K562 (cell line): ENCODE measurements around the gene MBD6. TPM values are rescaled to one million over a fixed set of nuclear protein-coding genes. Genes with fewer than 3 reads are reported as not detected.

Source experiments
- ARID3A ChIP-seq: IDR thresholded peaks from 2 replicates; pipeline ENCODE4 v1.6.1; 2012; ENCODE audit warnings: low read depth, low read length, improper control_type of control experiment, borderline replicate concordance
- CBX1 ChIP-seq: sonication (generic); IDR thresholded peaks from 2 replicates; pipeline ENCODE4 v1.6.1; 2016; ENCODE audit warnings: antibody characterized with exemption, low read depth, mild to moderate bottlenecking
- CTBP1 ChIP-seq: fragments of 450-650 bp; IDR thresholded peaks from 2 replicates; pipeline ENCODE4 v1.6.1; 2016; ENCODE audit warnings: borderline replicate concordance
- DDX20 ChIP-seq: fragments of 450-650 bp; IDR thresholded peaks from 2 replicates; pipeline ENCODE4 v1.6.1; 2016; ENCODE audit warnings: missing genetic modification characterization, low read depth, mild to moderate bottlenecking, missing compliant biosample characterization, moderate library complexity
- MAFK ChIP-seq: IDR thresholded peaks from 2 replicates; pipeline ENCODE4 v1.6.1; 2011; ENCODE audit warnings: low read length, improper control_type of control experiment
- NFE2L1 ChIP-seq: fragments of 450-650 bp; IDR thresholded peaks from 2 replicates; pipeline ENCODE4 v1.6.1; 2016; ENCODE audit warnings: missing genetic modification characterization, low read depth, mild to moderate bottlenecking, missing compliant biosample characterization, moderate library complexity, borderline replicate concordance
- RBM14 ChIP-seq: fragments of 200-400 bp; formaldehyde crosslinking; IDR thresholded peaks from 2 replicates; pipeline ENCODE4 v1.6.1; 2018; ENCODE audit warnings: low read depth, mild to moderate bottlenecking, low read length, moderate library complexity, borderline replicate concordance; ENCODE audit not compliant: insufficient read depth
- SNRNP70 ChIP-seq: fragments of 200-400 bp; formaldehyde crosslinking; optimal IDR thresholded peaks from 2 replicates; pipeline ENCODE3; 2017; ENCODE audit warnings: low read depth, low read length
- TAL1 ChIP-seq: fragments of 450-650 bp; IDR thresholded peaks from 2 replicates; pipeline ENCODE4 v1.6.1; 2016; ENCODE audit warnings: mild to moderate bottlenecking
- VEZF1 ChIP-seq: fragments of 200-800 bp; sonication (Bioruptor generic); IDR thresholded peaks from 2 replicates; pipeline ENCODE4 v1.6.1; 2017; ENCODE audit warnings: missing genetic modification characterization, missing compliant biosample characterization
- ZNF644 ChIP-seq: fragments of 200-800 bp; sonication (Bioruptor generic); IDR thresholded peaks from 2 replicates; pipeline ENCODE4 v1.6.1; 2016; ENCODE audit warnings: low read depth, missing genetic modification characterization, missing compliant biosample characterization
- polyA plus RNA-seq, 8 experiments: library from polyadenylated mRNA; depleted of rRNA in 4 of 8; stranded (reverse) in 5 of 8; unstranded in 3 of 8; fragments of >200 nt; fragmentation: Nextera tagmentation in 2 of 8; fragmentation: Illumina TruSeq in 1 of 8; extraction: Ambion mirVana in 2 of 8; extraction: Trizol in 1 of 8; gene quantifications; 2 replicates each; pipeline versions ENCODE4 v1.2.1 to v1.2.3, GENCODE V29; 2011 to 2014; ENCODE audit warnings: inconsistent platforms in 1 of 8, missing spikeins in 1 of 8
- total RNA-seq, 7 experiments: library from RNA; depleted of rRNA in 6 of 7; stranded (reverse); fragments of >200 nt in 6 of 7; fragmentation: Illumina TruSeq in 2 of 7; extraction: Trizol in 2 of 7; gene quantifications; 2 replicates each; pipeline versions ENCODE4 v1.2.1 to v1.2.3, GENCODE V29; 2011 to 2021; ENCODE audit warnings: low replicate concordance in 1 of 7
- TF ChIP-seq, protein P1 (sequence below): fragments of 200-600 bp; sonication (generic); IDR thresholded peaks from one replicate; pipeline ENCODE4 v1.6.1; 2012; ENCODE audit warnings: mild to moderate bottlenecking, low read depth, low read length, inconsistent platforms

Gene MBD6
- total and polyA plus RNA-seq, 9 of the 15 experiments (the other 6 are each of a cell fraction or from before 2014, with no cell fraction given): 2.0 to 54.8 (median 3.8) TPM

- TF ChIP-seq, protein P1, sequence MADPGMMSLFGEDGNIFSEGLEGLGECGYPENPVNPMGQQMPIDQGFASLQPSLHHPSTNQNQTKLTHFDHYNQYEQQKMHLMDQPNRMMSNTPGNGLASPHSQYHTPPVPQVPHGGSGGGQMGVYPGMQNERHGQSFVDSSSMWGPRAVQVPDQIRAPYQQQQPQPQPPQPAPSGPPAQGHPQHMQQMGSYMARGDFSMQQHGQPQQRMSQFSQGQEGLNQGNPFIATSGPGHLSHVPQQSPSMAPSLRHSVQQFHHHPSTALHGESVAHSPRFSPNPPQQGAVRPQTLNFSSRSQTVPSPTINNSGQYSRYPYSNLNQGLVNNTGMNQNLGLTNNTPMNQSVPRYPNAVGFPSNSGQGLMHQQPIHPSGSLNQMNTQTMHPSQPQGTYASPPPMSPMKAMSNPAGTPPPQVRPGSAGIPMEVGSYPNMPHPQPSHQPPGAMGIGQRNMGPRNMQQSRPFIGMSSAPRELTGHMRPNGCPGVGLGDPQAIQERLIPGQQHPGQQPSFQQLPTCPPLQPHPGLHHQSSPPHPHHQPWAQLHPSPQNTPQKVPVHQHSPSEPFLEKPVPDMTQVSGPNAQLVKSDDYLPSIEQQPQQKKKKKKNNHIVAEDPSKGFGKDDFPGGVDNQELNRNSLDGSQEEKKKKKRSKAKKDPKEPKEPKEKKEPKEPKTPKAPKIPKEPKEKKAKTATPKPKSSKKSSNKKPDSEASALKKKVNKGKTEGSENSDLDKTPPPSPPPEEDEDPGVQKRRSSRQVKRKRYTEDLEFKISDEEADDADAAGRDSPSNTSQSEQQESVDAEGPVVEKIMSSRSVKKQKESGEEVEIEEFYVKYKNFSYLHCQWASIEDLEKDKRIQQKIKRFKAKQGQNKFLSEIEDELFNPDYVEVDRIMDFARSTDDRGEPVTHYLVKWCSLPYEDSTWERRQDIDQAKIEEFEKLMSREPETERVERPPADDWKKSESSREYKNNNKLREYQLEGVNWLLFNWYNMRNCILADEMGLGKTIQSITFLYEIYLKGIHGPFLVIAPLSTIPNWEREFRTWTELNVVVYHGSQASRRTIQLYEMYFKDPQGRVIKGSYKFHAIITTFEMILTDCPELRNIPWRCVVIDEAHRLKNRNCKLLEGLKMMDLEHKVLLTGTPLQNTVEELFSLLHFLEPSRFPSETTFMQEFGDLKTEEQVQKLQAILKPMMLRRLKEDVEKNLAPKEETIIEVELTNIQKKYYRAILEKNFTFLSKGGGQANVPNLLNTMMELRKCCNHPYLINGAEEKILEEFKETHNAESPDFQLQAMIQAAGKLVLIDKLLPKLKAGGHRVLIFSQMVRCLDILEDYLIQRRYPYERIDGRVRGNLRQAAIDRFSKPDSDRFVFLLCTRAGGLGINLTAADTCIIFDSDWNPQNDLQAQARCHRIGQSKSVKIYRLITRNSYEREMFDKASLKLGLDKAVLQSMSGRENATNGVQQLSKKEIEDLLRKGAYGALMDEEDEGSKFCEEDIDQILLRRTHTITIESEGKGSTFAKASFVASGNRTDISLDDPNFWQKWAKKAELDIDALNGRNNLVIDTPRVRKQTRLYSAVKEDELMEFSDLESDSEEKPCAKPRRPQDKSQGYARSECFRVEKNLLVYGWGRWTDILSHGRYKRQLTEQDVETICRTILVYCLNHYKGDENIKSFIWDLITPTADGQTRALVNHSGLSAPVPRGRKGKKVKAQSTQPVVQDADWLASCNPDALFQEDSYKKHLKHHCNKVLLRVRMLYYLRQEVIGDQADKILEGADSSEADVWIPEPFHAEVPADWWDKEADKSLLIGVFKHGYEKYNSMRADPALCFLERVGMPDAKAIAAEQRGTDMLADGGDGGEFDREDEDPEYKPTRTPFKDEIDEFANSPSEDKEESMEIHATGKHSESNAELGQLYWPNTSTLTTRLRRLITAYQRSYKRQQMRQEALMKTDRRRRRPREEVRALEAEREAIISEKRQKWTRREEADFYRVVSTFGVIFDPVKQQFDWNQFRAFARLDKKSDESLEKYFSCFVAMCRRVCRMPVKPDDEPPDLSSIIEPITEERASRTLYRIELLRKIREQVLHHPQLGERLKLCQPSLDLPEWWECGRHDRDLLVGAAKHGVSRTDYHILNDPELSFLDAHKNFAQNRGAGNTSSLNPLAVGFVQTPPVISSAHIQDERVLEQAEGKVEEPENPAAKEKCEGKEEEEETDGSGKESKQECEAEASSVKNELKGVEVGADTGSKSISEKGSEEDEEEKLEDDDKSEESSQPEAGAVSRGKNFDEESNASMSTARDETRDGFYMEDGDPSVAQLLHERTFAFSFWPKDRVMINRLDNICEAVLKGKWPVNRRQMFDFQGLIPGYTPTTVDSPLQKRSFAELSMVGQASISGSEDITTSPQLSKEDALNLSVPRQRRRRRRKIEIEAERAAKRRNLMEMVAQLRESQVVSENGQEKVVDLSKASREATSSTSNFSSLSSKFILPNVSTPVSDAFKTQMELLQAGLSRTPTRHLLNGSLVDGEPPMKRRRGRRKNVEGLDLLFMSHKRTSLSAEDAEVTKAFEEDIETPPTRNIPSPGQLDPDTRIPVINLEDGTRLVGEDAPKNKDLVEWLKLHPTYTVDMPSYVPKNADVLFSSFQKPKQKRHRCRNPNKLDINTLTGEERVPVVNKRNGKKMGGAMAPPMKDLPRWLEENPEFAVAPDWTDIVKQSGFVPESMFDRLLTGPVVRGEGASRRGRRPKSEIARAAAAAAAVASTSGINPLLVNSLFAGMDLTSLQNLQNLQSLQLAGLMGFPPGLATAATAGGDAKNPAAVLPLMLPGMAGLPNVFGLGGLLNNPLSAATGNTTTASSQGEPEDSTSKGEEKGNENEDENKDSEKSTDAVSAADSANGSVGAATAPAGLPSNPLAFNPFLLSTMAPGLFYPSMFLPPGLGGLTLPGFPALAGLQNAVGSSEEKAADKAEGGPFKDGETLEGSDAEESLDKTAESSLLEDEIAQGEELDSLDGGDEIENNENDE: no peak
- peak; percentile 1; the same call in 1 of the 2 replicates for TF ChIP-seq MAFK
- TF ChIP-seq NFE2L1 (tag): no peak
- TF ChIP-seq ZNF644 (tag): no peak
- TF ChIP-seq TAL1: 0 out of 2 replicates have a peak, but pooled peaks have one; percentile 6
- TF ChIP-seq ARID3A: no peak
- TF ChIP-seq RBM14: no peak
- no peak for TF ChIP-seq DDX20
- no peak for TF ChIP-seq SNRNP70
- TF ChIP-seq CTBP1: peak; percentile 19; the same call in 1 of the 2 replicates
- peak; percentile 100 for TF ChIP-seq VEZF1 (CRISPR knock-in tag)
- peak; percentile 71; the same call in 1 of the 2 replicates for TF ChIP-seq CBX1
Measured at GRCh38 chr12:57520053-57520818, 2.4 kb upstream of the MBD6 start, which contains the start of gene DDIT3 (continued).
